Measurements from ENCODE around the gene ZC3H13.
"Not testable (repeated sequence)": the region's sequence is repeated elsewhere in the genome, so short reads cannot be mapped to it uniquely, and the experiment has no call there.

ZC3H13 gene

GRCh38 chr13:46010148-46010547, 42.4 kb downstream of the ZC3H13 start:
- no peak for DNase-seq (ENCODE audit: low read depth in 1 of 2, low spot score in 1 of 2)

DNA sequence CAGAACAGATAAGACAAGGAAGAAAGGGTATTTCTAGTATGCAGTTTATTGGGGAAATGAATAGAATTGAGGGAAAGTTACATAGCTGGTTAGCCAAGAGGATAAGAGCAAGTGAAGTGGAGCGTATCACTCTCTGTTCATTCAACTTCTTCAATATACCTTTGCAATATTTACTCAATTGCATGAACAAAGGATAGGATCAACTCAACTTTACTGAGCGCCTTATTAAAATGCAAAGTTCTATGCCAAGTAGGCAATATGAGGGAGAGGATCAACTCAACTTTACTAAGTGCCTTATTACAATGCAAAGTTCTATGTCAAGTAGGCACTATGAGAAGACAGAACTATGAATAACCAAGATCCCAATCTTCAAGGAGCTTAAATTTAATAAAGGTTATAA, 43.9 kb downstream of the ZC3H13 start:
- no peak for DNase-seq (ENCODE audit: low read depth in 1 of 2, low spot score in 1 of 2)

DNA sequence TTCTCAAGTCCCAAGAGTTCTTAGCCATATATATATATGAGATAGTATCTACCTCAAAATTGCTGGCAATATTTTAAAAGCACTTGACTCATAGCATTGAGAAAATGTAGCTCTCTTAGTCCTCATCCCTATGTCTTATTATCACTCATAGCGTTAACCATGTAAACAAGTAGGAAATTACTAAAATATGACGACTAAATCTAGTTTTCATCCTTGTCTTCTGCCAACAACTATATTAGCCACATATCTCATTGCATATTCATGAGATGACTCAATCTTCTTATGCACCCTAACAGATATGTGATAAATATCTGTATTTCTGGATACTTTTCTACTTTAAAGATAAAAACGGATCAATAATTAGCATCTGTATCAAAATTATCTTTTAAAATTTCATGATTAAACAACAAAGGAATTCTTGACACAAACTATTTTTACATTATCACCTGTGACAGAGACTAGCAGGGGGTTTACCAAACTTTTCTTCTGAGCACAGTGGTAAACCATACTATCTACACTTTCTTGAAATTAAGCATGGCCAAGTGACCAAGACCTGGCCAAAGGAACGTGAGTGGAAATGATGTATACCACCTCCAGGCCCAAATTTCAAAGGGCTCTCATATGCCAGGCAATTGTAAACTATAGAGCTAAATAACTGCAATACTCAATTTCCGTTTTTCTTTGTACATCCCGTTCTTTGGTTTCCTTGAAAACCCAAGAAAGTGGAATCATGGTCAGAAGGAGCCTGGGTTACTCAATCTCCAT, 45.7 kb downstream of the ZC3H13 start:
- no peak for DNase-seq (ENCODE audit: low read depth in 1 of 2, low spot score in 1 of 2)

GRCh38 chr13:46004491-46004890, 48.1 kb downstream of the ZC3H13 start:
- DNase-seq (ENCODE audit: low read depth in 1 of 2, low spot score in 1 of 2), result no peak

DNA sequence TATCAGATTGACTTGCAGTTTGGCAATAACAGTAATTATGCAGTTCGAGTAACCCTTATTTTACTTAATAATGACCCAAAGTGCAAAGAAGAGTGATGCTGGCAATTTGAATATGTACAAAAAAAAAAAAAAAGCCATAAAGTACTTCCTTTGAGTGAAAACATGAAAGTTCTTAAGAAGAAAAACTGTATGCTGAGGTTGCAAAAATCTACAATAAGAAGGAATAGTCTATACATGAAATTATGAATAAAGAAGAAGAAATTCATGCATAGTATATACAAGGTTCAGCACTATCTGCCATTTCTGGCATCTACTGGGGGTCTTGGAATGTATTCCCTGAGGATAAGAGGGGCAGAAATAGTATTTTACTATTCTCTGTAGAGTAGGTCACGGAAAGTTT, 55.9 kb downstream of the ZC3H13 start:
- DNase-seq (ENCODE audit: low read depth in 1 of 2, low spot score in 1 of 2), result no peak

GRCh38 chr13:45995245-45995644, 57.3 kb downstream of the ZC3H13 start:
- no peak for DNase-seq (ENCODE audit: low read depth in 1 of 2, low spot score in 1 of 2)

- DNase-seq (ENCODE audit: low read depth in 1 of 2, low spot score in 1 of 2), result no peak
Measured at GRCh38 chr13:45994752-45995151, 57.8 kb downstream of the ZC3H13 start.

DNA sequence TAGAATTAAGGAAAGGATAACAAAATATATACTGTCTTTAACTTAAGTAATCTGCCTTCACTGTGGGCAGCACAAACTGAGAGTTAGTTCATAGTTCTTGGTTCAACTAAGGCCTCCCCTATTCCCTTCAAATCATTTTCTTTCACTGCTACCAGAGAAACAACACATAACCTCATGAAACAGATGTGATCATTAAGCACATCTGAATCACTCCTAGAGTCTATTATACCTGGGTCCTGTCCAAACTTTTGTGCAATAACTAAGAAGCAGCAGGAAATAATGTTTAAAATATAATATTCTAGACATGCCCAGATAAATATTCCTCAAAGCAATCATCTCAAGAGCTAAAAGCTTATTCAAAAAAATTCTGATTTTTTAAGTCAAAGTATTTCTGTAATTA, 62.9 kb downstream of the ZC3H13 start:
- DNase-seq (ENCODE audit: low read depth in 1 of 2, low spot score in 1 of 2), result no peak

DNA sequence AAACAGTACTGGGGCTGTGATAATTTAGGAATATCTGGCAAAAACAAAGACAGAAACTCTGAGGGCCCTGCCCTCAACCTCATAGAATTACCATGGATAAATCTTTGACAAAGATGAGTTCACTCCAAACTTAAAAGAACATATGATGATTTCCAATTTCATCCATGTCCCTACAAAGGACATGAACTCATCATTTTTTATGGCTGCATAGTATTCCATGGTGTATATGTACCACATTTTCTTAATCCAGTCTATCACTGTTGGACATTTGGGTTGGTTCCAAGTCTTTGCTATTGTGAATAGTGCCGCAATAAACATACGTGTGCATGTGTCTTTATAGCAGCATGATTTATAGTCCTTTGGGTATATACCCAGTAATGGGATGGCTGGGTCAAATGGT, 71.4 kb downstream of the ZC3H13 start:
- not testable (repeated sequence) for DNase-seq (ENCODE audit: low read depth in 1 of 2, low spot score in 1 of 2)

DNA sequence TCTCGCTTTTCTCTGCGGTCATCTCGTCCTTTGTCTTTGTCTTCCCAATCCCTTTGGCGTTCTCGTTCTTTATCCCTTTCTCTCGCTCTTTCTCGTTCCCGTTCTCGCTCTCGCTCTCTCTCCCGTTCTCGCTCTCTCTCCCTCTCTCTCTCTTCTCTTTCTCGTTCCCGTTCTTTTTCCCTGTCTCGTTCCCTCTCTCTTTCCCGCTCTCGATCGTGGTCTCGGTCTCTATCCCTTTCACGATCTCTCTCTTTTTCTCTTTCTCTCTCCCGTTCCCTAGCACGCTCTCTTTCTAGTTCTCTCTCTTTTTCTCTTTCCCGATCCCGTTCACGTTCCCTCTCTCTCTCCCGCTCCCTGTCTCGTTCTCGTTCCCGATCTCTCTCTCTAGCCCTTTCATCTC, 77.2 kb downstream of the ZC3H13 start:
- DNase-seq (ENCODE audit: low read depth in 1 of 2, low spot score in 1 of 2), result no peak

DNA sequence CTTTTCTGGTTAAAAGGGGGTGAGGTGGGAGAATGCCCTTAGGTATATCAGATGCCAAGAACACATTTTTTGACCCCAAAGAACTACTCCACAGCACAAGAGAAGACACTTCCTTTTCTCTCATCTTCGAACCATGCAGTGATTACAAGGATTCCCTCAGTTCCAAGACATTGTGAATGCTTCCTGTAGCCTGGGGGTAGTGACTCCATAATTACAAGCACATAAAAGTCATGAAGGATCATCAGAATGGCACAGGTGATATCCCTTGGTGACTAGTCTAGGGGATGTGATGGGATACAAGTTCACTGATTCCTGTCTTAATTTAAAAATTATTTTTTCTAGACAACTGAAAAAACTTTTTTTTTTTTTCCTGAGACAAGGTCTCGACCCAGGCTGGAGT, 78.0 kb downstream of the ZC3H13 start:
- no peak for DNase-seq (ENCODE audit: low read depth in 1 of 2, low spot score in 1 of 2)

- DNase-seq (ENCODE audit: low read depth in 1 of 2, low spot score in 1 of 2), result no peak
Measured at GRCh38 chr13:45967589-45967988, 85.0 kb downstream of the ZC3H13 start.

- no peak for DNase-seq (ENCODE audit: low read depth in 1 of 2, low spot score in 1 of 2)
Measured at GRCh38 chr13:45966715-45967114, 85.8 kb downstream of the ZC3H13 start.

GRCh38 chr13:45961468-45961867, 91.1 kb downstream of the ZC3H13 start:
- no peak for DNase-seq (ENCODE audit: low read depth in 1 of 2, low spot score in 1 of 2)

GRCh38 chr13:45954836-45955800, 97.4 kb downstream of the ZC3H13 start:
- DNase-seq (ENCODE audit: low read depth in 1 of 2, low spot score in 1 of 2), result no peak

GRCh38 chr13:45953082-45953481, 99.5 kb downstream of the ZC3H13 start:
- no peak for DNase-seq (ENCODE audit: low read depth in 1 of 2, low spot score in 1 of 2)

- DNase-seq (ENCODE audit: low read depth in 1 of 2, low spot score in 1 of 2), result no peak
Measured at GRCh38 chr13:45951724-45952123, 100.8 kb downstream of the ZC3H13 start.

GRCh38 chr13:45951166-45951565, 101.4 kb downstream of the ZC3H13 start:
- no peak for DNase-seq (ENCODE audit: low read depth in 1 of 2, low spot score in 1 of 2)

GRCh38 chr13:45950386-45951000, 102.1 kb downstream of the ZC3H13 start:
- DNase-seq (ENCODE audit: low read depth in 1 of 2, low spot score in 1 of 2), result no peak

DNA sequence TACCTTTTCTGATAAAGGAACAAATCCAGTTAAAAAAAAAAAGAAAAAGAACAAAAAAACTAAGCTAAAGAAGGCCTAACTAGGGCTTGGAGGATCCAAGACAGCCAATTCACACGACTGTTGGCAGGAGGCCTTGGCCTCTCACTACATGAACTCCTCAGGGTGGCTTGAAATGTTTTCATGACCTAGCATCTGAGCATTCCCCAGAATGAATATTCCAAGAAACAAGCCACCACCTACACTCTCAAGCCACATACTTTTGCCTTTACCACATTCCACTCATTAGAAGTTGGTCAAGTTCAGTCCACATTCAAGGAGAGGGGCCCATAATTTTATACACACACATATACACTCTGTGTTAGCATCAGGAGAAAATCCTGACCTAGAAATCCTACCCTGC, 103.4 kb downstream of the ZC3H13 start:
- DNase-seq (ENCODE audit: low read depth in 1 of 2, low spot score in 1 of 2), result no peak

GRCh38 chr13:45943965-45944364, 108.6 kb downstream of the ZC3H13 start:
- no peak for DNase-seq (ENCODE audit: low read depth in 1 of 2, low spot score in 1 of 2)

DNA sequence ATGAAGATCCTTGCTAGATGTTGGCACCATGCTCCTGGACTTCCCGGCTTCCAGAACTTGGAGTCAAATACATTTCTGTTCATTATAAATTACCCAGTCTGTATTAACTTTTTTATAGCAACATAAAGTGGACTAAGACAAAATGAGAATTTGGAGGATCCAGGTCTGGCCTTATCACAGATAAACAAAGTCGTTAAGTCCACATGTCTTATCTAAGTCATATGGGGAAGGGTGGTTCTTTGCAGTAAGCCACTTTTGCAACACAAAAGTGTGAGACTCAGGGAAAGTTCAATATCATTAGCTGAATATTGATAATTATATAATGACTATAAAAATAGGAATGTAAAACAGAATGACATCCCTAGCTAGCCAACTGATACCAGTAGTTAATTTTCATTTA, 109.4 kb downstream of the ZC3H13 start:
- DNase-seq (ENCODE audit: low read depth in 1 of 2, low spot score in 1 of 2), result no peak

Measured in activated T-helper 1 cell treated with anti-CD3 and anti-CD28 coated beads, Interleukin-2, amount 50 U/mL, for 16 hours (primary cell).